Measurements from ENCODE around the gene NONO. TPM values are rescaled to one million over a fixed set of nuclear protein-coding genes. Genes with fewer than 3 reads are reported as not detected.
A peak's percentile ranks its signal among the peaks of the same experiment; 100 is the strongest.
"Not testable (repeated sequence)": the region's sequence is repeated elsewhere in the genome, so short reads cannot be mapped to it uniquely, and the experiment has no call there.

NONO gene
- total and polyA plus RNA-seq, 9 donors: 209 to 516 (median 361) TPM

GRCh38 chrX:71296806-71297205, 13.4 kb downstream of the NONO start:
- Histone ChIP-seq H3K27me3 (no peaks in the 10 kb centered on the region), H3K4me1 (ENCODE audit: insufficient read depth) (peaks cover 5% of the 10 kb centered on the region), H3K27ac (no peak overlapping the region), H3K36me3 (no peaks in the 10 kb centered on the region), H3K4me3 (no peak overlapping the region), H3K9me3 (no peaks in the 10 kb centered on the region)
- DNase-seq: no peak
- WGBS, 3 donors: 80 to 84% (median 83%) methylated on average over 6 of the region's 6 CpGs
- intact Hi-C loops (cut with DNase I): loop anchor here in 1 of 4 donors (10.0 kb wide), 1 partner anchor 68 kb away; the partner anchor contains the start of gene TAF1
- TF ChIP-seq EP300 (IDR thresholded peaks at IDR 0.05): no peak
- no peak for TF ChIP-seq CTCF (IDR thresholded peaks at IDR 0.05)
- no peak for TF ChIP-seq POLR2A (IDR thresholded peaks at IDR 0.05)

GRCh38 chrX:71298119-71298518, 14.7 kb downstream of the NONO start:
- Histone ChIP-seq H3K4me3 (no peak overlapping the region), H3K27ac (no peak overlapping the region), H3K4me1 (ENCODE audit: insufficient read depth) (peaks cover 5% of the 10 kb centered on the region), H3K36me3 (no peaks in the 10 kb centered on the region), H3K9me3 (no peaks in the 10 kb centered on the region), H3K27me3 (no peaks in the 10 kb centered on the region)
- intact Hi-C loops (cut with DNase I): loop anchor here in 1 of 4 donors (10.0 kb wide), 1 partner anchor 67 kb away; the partner anchor contains the start of gene TAF1
- WGBS, 3 donors: 19 to 25% (median 19%) methylated on average over 3 of the region's 3 CpGs
- TF ChIP-seq POLR2A (IDR thresholded peaks at IDR 0.05): no peak
- TF ChIP-seq CTCF (IDR thresholded peaks at IDR 0.05): no peak
- TF ChIP-seq EP300 (IDR thresholded peaks at IDR 0.05): no peak
- DNase-seq: peak in 2 of 5 donors; percentile 37 to 71

- H3K4me1 ChIP-seq (ENCODE audit: insufficient read depth); H3K4me3 ChIP-seq; H3K36me3 ChIP-seq; DNase-seq; intact Hi-C loops (cut with DNase I); H3K9me3 ChIP-seq; H3K27me3 ChIP-seq; H3K27ac ChIP-seq: not testable (repeated sequence)
- 79 to 87% (median 86%) methylated on average over 7 of the region's 7 CpGs for WGBS, 3 donors
Measured at GRCh38 chrX:71300064-71300463, 16.6 kb downstream of the NONO start.

- intact Hi-C loops (cut with DNase I); H3K27me3 ChIP-seq; DNase-seq; H3K36me3 ChIP-seq; H3K4me3 ChIP-seq; H3K9me3 ChIP-seq; H3K27ac ChIP-seq; H3K4me1 ChIP-seq (ENCODE audit: insufficient read depth): not testable (repeated sequence)
- WGBS, 3 donors: 63 to 71% (median 65%) methylated on average over 7 of the region's 7 CpGs
Measured at GRCh38 chrX:71300495-71300894, 17.1 kb downstream of the NONO start.

GRCh38 chrX:71301195-71301924, 17.9 kb downstream of the NONO start, which contains the start of gene ITGB1BP2:
ITGB1BP2 (plus strand) TSS chrX:71301750; CDS start chrX:71301807, 57 bp downstream.
- Histone ChIP-seq H3K27ac (peak within 1 kb of the TSS in 1 of 2 donors; percentile 41), H3K4me3 (peak within 1 kb of the TSS; percentile 16), H3K36me3 (no peaks in the 10 kb centered on the region), H3K9me3 (no peaks in the 10 kb centered on the region), H3K4me1 (ENCODE audit: insufficient read depth) (peaks cover 5% of the 10 kb centered on the region), H3K27me3 (no peaks in the 10 kb centered on the region)
- intact Hi-C loops (cut with DNase I): no loop called here
- peak in 3 of 5 donors; percentile 19 to 24 (median 23) for DNase-seq
- WGBS, 3 donors: 44 to 59% (median 49%) methylated on average over 10 of the region's 10 CpGs
- TF ChIP-seq CTCF (IDR thresholded peaks at IDR 0.05): no peak
- no peak for TF ChIP-seq EP300 (IDR thresholded peaks at IDR 0.05)
- TF ChIP-seq POLR2A (IDR thresholded peaks at IDR 0.05): no peak
